Mononuclear cell (primary cell): ENCODE results near the gene DBT. TPM values are rescaled to one million over a fixed set of nuclear protein-coding genes. Genes with fewer than 3 reads are reported as not detected.
A peak's percentile ranks its signal among the peaks of the same experiment; 100 is the strongest.
"Not testable (repeated sequence)": the region's sequence is repeated elsewhere in the genome, so short reads cannot be mapped to it uniquely, and the experiment has no call there.

Source experiments
- H3K27me3 ChIP-seq: 2 replicates; pipeline ENCODE4 v1.6.0; 2011; ENCODE audit warnings: low read length, control low read depth; ENCODE audit not compliant: insufficient read depth
- H3K4me1 ChIP-seq: 2 replicates; pipeline ENCODE4 v1.5.1; 2011; ENCODE audit warnings: mild to moderate bottlenecking, low read length, control low read depth; ENCODE audit not compliant: insufficient read depth
- H3K4me3 ChIP-seq: 2 replicates; pipeline ENCODE4 v1.5.1; 2011; ENCODE audit warnings: mild to moderate bottlenecking, low read length, moderate library complexity
- H3K9me3 ChIP-seq: 2 replicates; pipeline ENCODE4 v1.5.1; 2011; ENCODE audit warnings: low read depth, mild to moderate bottlenecking, control low read depth, low read length
- total RNA-seq: library from RNA; depleted of rRNA; stranded (reverse); fragments of >200 nt; gene quantifications from one replicate; pipeline ENCODE4 v1.2.3, GENCODE V29; 2012

DBT gene
- total RNA-seq = 4.2 TPM

DNA sequence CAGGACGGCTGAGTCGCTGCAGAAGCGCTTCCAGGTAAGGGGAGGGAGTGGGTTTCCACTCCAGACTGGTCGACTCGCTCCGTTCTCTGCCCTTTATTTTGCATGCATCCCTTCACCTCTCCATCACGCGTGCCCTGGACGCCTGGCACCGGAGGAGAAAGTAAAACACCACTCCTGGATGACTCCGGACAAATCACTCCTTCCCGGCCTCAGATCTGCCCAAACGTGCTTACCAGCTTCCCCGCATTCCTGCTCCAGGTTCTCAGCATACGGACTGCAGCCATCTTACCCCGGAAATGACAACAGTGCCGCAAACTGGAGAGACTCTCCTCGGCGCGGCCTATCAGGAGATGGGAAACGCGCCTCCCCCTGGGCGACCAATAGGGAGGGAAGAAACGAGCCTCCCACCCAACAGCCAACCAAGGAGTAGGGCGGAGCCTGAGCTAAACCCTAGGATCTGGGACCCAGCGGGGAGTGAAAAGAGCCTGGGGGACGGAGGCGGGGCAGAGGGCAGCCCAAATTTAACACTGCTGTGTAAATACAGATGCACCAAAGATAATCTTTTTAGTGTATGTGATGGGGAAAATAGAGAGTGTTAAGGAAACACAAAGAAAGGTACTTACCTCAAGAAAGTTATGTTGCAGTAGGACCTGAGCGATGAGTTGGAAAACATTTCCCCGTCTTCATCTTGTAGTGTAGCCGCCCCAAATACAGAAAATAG, at the start of gene DBT:
DBT (minus strand) TSS at position 298 of the 721 bp plus-strand sequence; CDS start at position 284, 14 bp downstream.
- Histone ChIP-seq H3K27me3 (no peaks in the 10 kb centered on the region), H3K9me3 (no peaks in the 10 kb centered on the region), H3K4me1 (peaks cover 9% of the 10 kb centered on the region), H3K4me3 (peak within 1 kb of the TSS; percentile 76)

DNA sequence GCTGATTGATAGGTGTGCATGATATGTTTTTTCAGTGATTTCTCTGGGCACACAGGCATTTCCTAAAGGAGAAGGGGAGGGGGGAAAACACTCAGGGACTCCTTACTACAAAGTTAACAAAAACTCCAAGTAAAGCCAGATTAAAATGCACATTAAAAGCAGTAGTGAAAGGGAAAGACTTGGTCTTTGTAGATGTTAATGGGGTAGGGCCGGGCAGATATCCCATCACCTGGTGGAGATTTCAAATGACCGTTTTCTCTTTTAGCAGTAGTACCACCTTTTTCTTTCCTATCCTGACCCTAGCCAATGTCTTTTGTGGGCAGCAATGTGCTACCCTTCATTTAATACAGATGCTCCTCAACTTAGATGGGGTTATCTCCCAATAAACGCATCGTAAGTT, 48.9 kb upstream of the DBT start:
- Histone ChIP-seq H3K4me1 (no peaks in the 10 kb centered on the region), H3K27me3 (no peaks in the 10 kb centered on the region), H3K9me3 (no peaks in the 10 kb centered on the region), H3K4me3 (no peak overlapping the region)

DNA sequence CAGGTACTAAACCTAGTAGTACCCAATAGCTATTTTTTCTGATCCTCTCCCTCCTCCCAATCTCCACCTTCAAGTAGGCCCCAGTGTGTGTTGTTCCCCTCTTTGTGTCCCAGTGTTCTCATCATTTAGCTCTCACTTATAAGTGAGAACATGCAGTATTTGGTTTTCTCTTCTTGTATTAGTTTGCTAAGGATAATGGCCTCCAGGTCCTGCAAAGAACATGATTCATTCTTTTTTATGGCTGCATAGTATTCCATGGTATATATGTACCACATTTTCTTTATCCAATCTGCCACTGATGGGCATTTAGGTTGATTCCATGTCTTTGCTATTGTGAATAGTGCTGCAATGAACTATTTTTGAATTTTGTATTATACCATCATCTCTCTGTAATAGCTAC, 47.4 kb upstream of the DBT start:
- H3K4me1 ChIP-seq, H3K9me3 ChIP-seq, H3K4me3 ChIP-seq, H3K27me3 ChIP-seq: not testable (repeated sequence)

DNA sequence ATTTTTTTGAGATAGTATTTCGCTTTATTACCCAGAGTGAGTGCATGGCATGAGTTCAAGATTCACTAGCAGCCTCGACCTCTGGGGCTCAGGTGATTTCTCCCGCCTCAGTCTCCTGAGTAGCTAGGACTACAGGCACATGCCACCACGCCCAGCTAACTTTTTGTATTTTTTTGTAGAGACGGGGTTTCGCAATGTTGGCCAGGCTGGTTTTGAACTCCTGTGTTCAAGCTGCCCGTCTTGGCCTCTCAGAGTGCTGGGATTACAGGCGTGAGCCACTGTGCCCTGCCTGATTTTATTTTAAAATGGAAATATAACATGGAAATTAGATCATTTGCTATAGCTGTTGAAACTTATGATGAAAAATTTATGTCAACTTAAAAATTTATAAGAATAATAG, 46.5 kb upstream of the DBT start:
- Histone ChIP-seq H3K4me3 (no peak overlapping the region), H3K27me3 (no peaks in the 10 kb centered on the region), H3K9me3 (no peaks in the 10 kb centered on the region), H3K4me1 (no peaks in the 10 kb centered on the region)

DNA sequence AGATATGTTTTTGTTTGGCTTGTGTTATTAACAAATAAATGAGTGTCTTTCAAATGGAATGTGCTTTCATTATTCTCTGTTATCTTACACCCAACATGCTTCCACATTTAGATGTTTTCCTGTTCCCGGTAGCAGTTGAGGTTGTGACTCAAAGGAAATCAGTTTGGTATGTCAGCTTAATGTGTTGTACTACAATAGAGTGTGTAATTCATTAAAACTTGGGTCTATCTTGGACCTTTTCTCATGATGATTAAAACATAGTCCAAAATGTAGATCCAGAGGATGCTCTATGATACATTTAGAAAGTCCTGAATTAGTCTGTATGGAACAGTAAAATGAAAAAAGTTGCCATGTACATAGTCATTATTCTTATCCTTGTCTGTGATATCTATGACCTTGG, 43.1 kb upstream of the DBT start:
- Histone ChIP-seq H3K4me3 (no peak overlapping the region), H3K27me3 (no peaks in the 10 kb centered on the region)

DNA sequence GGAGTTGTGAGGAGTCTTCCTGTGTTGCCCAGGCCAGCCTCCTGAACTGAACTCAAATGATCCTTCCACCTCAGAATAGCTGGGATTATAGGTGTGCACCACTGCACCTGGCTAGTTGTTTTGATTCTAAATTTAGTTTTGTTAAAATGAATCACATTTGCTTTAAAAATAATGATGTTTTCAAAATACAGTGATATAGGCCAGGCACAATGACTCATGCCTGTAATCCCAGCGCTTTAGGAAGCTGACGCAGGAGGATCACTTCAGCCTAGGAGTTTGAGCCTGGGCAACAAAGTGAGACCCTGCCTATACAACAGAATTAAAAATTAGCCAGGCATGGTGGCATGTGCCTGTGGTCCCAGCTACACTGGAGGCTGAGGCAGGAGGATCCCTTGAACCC, 40.7 kb upstream of the DBT start:
- no peaks in the 10 kb centered on the region for H3K27me3 ChIP-seq
- no peak overlapping the region for H3K4me3 ChIP-seq
- no peaks in the 10 kb centered on the region for H3K9me3 ChIP-seq
- H3K4me1 ChIP-seq = no peaks in the 10 kb centered on the region

More for the DNA sequence above, 43.1 kb upstream of the DBT start:
- Histone ChIP-seq H3K9me3 (no peaks in the 10 kb centered on the region), H3K4me1 (no peaks in the 10 kb centered on the region)

DNA sequence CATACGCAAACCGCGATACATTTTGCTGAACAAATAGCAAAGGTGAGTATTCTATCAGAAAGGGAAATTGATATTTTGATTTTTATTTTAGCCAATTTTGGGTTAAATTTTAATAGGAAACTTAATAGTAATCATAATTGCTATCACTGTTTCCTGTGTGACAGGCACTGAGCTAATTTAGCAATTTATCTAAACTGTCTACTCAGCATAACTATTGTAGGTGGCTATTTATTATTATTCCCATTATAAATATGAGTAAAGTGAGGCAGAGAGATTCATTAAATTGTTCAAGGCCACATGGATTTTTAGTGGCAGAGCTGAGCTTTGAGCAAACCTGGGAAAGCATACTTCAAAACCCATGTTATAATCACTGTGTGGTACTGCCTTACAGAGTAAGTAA, 37.5 kb upstream of the DBT start:
- Histone ChIP-seq H3K27me3 (no peaks in the 10 kb centered on the region), H3K4me3 (no peak overlapping the region), H3K4me1 (no peaks in the 10 kb centered on the region), H3K9me3 (no peaks in the 10 kb centered on the region)

DNA sequence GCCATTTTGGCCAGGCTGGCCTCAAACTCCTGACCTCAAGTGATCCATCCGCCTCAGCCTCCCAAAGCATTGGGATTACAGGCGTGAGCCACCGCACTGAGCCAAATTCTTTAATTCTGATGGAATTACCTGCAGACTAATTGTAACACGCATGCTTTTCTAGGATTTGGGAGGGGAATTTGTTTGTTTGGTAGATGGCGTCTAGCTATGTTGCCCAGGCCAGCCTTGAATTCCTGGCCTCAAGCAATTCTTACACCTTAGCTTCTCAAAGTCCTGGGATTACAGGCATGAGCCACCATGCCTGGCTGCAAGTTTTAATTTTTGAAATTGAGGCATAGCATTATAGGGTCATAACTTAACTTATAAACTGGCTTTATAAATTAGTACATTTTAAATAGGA, 35.0 kb upstream of the DBT start:
- Histone ChIP-seq H3K4me3 (no peak overlapping the region), H3K27me3 (no peaks in the 10 kb centered on the region), H3K9me3 (no peaks in the 10 kb centered on the region), H3K4me1 (no peaks in the 10 kb centered on the region)

DNA sequence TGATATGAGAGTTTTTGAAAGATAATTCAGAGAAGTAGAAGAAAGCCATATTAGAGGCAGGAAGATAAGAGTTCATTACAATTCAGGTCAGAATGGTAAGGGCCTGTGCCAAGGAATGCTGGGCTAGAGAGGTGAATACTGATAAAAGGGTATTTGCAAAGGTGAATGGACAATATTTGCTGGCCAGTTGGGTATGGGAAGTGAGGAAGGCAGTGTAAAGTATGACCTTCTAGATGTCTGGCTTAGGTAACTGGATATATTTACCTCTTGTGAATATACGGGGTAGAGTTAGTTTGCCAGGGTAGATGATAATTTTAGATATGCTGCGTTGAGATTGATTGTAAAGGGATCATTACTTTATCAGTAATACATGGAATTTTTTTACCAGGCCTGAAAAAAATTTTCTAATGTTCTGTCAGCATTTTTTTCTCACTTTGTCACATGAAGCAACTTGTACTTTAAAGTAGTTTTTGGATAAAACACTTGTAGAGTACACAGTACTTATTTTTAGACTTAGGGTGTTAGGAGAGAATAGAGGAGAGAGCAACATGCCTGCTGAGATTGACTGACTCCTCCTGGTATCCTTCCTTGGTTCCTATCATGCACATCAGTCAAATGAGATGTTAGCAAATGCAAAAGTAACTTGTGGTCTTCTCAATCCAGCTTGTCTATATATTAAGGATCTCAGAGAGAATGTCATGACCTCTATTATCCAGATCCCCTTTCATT, 30.5 kb upstream of the DBT start:
- no peaks in the 10 kb centered on the region for H3K4me1 ChIP-seq
- H3K9me3 ChIP-seq = no peaks in the 10 kb centered on the region
- H3K4me3 ChIP-seq = no peak overlapping the region
- no peaks in the 10 kb centered on the region for H3K27me3 ChIP-seq

DNA sequence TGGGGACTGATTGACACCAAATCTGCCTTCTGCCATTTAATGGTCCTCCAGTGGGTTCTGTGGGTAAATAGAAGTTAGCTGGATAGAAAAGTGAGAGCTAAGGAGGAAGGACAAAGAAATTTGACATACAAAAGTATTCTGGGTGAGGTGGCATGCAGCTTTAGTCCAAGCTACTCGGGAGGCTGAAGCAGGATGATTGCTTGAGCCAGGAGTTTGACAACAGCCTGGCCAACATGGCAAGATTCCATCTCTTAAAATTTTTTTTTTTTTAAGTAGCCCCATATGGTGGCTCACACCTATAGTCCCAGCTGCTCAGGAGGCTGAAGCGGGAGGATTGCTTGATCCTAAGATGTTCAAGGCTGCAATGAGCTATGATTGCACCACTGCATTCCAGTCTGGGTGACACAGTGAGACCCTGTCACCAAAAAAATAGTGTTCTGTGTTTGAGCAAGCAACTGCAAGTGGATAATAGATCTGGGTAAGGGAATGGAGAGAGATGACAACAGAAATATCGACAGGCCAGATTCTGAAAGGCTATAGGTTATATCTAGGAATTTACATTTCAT, 29.8 kb upstream of the DBT start:
- Histone ChIP-seq H3K9me3 (no peaks in the 10 kb centered on the region), H3K4me1 (no peaks in the 10 kb centered on the region), H3K27me3 (no peaks in the 10 kb centered on the region), H3K4me3 (no peak overlapping the region)

DNA sequence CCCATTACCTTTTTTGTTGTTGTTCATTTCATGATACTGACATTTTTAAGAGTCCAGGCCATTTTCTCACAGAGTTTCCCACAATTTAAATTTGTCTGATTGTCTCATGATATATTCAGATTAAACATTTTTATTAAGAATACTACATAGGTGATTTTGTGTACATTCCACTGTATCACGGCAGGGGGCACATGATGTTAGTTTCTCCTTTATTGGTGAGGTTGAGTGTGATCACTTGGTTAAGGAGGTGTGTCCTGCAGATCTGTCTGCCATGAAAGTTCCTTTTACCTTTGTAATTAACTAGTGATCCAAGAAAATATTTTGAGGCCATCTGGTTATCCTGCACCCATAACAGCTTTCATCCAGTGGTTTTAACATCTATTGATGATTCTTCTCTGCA, 28.2 kb upstream of the DBT start:
- Histone ChIP-seq H3K4me3 (no peak overlapping the region), H3K27me3 (no peaks in the 10 kb centered on the region), H3K4me1 (no peaks in the 10 kb centered on the region), H3K9me3 (no peaks in the 10 kb centered on the region)

DNA sequence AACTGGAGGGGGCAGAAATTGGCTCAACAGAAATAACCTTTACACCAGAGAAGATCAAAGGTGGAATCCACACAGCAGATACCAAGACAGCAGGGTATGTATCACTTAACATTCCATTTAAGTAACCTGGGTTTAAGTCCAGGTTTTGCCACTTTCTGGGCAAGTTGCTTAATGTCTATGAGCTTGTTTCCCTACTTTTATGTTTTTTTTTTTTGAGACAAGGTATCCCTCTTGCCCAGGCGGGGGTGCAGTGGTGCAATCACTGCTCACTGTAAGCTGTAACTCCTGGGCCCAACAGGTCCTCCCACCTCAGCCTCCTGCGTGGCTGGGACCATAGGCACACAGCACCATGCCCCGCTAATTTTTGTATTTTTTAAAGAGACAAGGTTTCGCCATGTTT, 18.6 kb upstream of the DBT start:
- H3K4me3 ChIP-seq = no peak overlapping the region
- peaks cover 29% of the 10 kb centered on the region for H3K4me1 ChIP-seq
- H3K9me3 ChIP-seq = no peaks in the 10 kb centered on the region
- H3K27me3 ChIP-seq = no peaks in the 10 kb centered on the region

DNA sequence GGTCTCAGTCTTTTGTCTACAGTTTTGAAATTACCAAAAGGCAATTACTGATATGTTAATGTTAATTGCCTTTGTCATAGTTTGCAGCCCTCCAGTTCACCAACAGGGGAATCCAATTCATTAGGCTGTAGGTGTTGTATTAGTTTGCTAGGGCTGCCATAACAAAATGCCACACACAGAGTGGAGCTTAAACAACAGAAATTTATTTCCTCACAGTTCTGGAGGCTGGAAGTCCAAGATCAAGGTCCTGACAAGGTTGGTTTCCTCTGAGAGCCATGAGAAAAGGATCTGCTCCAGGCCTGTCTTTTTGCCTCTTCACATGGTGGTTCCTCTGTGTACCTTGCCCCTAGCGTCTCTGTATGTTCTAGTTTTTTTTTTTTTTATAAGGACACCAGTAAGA, 17.6 kb upstream of the DBT start:
- H3K4me1 ChIP-seq = peaks cover 29% of the 10 kb centered on the region
- H3K9me3 ChIP-seq = no peaks in the 10 kb centered on the region

DNA sequence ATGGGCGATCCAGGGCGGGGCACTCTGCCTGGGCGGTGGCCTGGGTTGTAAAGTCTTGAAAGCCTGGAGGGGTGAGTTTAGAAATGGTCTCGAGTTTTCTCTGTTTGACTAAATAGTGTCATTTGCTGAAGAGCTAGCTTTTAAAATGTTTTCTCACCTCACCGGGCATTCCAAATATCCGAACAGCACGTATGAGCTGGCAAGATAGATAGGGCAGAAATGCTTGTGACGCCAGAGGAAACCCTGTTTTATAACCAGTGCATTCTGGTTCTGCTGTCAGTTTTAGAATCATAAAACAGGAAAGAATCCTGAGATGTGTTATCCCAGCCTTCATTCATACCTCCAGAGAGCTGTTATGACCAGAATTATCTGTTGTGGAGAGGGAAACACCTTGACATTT, 17.1 kb upstream of the DBT start:
- Histone ChIP-seq H3K4me1 (peaks cover 29% of the 10 kb centered on the region), H3K27me3 (no peaks in the 10 kb centered on the region), H3K9me3 (no peaks in the 10 kb centered on the region), H3K4me3 (peak overlapping the region; percentile 91)

More for the DNA sequence above, 17.6 kb upstream of the DBT start:
- Histone ChIP-seq H3K27me3 (no peaks in the 10 kb centered on the region), H3K4me3 (peak overlapping the region; percentile 91)

DNA sequence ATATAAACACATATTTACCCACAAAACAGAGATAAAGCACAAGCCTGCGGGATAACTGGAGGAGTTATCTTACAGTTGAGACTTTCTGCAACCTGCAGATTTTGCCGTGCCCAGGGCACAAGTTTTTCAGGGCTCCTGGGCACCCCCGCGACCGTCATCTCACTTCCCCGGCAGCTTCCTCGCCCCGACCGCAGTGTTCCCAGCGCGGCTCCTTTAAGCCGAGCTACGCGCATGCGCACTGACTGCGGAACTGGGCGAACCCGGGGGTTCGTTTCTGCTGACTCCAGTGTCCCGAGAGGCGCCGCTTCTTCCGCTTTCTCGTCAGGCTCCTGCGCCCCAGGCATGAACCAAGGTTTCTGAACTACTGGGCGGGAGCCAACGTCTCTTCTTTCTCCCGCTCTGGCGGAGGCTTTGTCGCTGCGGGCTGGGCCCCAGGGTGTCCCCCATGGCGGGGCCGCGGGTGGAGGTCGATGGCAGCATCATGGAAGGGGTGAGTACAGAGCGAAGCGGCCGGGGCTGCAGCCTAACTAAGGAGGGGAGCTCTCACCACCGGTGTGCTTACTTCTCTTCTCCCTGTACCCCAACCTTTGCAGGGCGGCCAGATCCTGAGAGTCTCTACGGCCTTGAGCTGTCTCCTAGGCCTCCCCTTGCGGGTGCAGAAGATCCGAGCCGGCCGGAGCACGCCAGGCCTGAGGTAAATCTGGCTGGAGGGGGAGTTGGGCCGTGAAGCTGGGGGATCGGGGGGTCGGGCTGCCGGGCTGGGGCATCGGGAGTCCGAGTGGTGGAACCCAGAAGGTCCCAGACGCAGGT, 16.5 kb upstream of the DBT start, which contains the start of gene RTCA:
RTCA (plus strand) TSS at position 286 of the 810 bp plus-strand sequence; CDS start at position 446, 160 bp downstream.
- Histone ChIP-seq H3K27me3 (no peaks in the 10 kb centered on the region), H3K4me1 (peaks cover 29% of the 10 kb centered on the region), H3K9me3 (peaks cover 4% of the 10 kb centered on the region), H3K4me3 (peak within 1 kb of the TSS; percentile 91)
